Right ventricle myocardium inferior (tissue), 1 donor: Measurements from ENCODE around the gene DDX5. TPM values are rescaled to one million over a fixed set of nuclear protein-coding genes. Genes with fewer than 3 reads are reported as not detected.
"Not testable (repeated sequence)": the region's sequence is repeated elsewhere in the genome, so short reads cannot be mapped to it uniquely, and the experiment has no call there.

Experiments
- ATAC-seq: fragments of 200-7000 bp; cut with Tn5 transposase; one replicate; pipeline ENCODE4 v1.9.1; 2020; ENCODE audit warnings: mild to moderate bottlenecking, moderate library complexity
- DNase-seq: peaks from one replicate; pipeline ENCODE4 v3.0.0; 2021; ENCODE audit errors: missing footprints
- intact Hi-C: fragments of 100-400 bp; cut with DNase I; formaldehyde crosslinking; loops from one replicate; pipeline ENCODE4 v1.11.0; 2022
- microRNA-seq: library from miRNA; unstranded; fragments of <30 nt; microRNA quantifications from one replicate; pipeline ENCODE4 v1.2.0, GENCODE V29; 2020
- total RNA-seq: library from RNA; stranded (reverse); fragmentation: NEBNext Ultra II Directional; extraction: Animal tissue kit (Norgen Biotek cat#: 25700); gene quantifications from one replicate; pipeline ENCODE4 v1.2.1, GENCODE V29; 2021
- donor health status: DM: no; HTN: yes; CAD: no; lungs with severe emphysema.

The DDX5 gene
- total RNA-seq, 1 donor from 2014 or later = 321 TPM

DNA sequence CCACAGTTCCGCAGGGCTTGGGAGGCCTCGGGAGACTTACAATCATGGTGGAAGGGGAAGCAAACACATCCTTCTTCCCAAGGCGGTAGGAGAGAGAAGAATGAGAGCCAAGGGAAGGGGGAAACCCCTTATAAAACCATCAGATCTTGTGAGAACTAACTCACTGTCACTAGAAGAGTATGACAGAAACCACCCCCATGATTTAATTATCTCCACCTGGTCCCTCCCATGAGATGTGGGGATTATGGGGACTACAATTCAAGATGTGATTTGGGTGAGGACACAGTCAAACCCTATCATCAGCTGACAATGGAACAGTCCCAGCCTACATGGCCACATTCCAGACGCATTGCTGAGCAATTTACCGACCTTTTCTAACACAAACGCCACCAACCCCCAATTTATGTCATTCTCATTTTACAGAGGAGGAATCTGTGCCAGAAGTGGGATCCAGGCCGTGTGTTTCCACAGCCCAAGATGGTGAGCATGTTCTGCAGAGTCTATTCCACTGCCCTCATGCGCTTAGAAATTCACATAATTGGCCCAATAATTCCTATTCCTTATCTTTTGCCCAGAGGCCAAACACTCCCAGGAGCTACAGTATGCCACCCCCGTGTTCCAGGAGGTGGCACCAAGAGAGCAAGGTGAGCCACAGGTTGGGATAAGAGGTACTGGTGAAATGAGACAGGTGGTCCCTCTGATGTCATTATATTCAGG lies 39.9 kb downstream of the DDX5 start:
- intact Hi-C loops = no loop called here
- no peak for ATAC-seq
- DNase-seq = no peak

DNA sequence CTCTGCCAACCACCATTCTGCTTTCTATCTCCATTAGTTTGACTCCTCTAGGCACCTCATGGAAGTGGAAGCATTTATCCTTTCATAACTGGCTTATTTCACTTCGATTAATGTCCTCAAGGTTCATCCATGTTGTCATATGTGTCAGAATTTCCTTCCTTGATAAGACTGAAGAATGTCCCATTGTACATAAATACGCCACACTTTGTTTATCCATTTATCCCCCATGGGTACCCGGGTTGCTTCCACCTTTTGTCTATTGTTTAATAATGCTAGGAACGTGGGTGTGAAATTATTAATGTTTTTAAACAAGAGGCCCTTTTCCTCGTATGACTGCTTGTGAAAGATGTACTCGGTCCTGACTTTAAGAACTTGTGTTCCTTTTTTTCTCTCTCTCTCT lies 44.3 kb downstream of the DDX5 start:
- ATAC-seq = no peak
- intact Hi-C loops = no loop called here
- no peak for DNase-seq

DNA sequence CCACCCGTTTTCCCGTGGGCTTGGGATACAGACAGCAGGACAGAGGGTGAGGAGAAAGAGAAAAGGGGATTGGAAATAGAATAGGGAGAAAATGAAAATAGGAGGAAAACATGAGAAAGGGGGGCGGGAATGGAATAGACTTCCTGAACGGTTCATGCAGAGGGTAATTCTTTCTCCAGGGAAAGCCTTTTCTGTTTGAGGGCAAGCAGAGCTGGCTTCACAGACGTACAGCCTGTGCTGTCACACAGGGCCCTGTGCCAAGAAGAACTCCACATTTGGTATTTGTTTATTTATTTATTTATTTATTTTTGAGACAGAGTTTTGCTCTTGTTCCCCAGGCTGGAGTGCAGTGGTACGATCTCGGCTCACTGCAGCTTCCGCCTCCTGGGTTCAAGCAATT lies 45.1 kb downstream of the DDX5 start:
- intact Hi-C loops = no loop called here
- ATAC-seq = peak; percentile 62
- no peak for DNase-seq

DNA sequence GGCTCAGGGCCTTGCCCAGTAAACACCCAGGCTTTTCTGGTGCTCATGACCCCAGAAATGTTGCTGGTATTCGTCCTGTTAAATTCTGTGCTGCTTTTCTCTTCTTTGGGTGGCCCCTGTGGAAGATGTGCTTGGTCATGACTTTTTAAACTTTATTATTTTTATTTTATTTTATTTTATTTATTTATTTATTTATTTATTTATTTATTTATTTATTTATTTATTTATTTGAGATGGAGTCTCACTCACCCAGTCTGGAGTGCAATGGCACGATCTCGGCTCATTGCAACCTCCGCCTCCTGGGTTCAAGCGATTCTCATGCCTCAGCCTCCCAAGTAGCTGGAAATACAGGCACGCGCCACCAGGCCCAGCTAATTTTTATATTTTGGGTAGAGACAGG lies 46.3 kb downstream of the DDX5 start:
- ATAC-seq, intact Hi-C loops, DNase-seq: not testable (repeated sequence)

DNA sequence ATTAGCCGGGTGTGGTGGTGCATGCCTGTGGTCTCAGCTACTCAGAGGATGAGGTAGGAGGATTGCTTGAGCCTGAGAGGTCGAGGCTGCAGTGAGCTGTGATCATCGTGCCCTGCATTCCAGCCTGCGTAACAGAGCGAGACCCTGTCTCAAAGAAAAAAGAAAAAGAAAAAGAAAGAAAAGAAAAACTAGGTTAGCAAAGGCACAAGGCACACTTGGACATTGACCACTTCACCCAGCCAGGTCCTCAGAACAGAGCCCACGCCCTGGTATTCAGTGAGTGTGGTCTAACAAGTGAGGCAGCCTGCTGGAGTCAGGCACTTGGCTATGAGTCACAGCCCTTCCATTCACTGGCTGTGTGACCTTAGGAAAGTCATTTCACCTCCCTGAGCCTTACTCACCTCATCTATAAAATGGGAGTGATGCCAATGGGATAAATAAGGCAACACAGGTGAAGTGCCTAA lies 46.8 kb downstream of the DDX5 start:
- ATAC-seq = no peak
- intact Hi-C loops = no loop called here
- no peak for DNase-seq

DNA sequence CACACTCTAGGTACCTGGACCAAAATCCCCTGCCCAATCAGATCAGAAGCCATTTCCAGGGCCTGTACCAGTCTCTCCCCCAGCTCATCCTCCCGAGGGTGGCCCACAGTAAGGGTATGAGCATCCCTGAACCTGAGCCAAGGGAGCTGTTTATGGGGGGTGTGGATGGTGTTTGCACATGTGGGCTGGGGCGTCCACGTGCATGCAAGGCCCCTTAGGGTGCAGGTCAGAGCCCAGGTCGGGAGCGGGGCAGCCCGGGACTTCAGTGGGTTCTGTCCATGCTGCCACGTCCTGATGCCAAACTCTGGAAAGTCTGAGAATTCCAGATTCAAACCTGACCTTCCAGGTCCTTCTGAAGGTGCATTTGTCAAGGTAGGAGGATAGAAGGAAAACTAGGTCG lies 47.3 kb downstream of the DDX5 start:
- intact Hi-C loops = no loop called here
- ATAC-seq (no peak), DNase-seq (no peak)

DNA sequence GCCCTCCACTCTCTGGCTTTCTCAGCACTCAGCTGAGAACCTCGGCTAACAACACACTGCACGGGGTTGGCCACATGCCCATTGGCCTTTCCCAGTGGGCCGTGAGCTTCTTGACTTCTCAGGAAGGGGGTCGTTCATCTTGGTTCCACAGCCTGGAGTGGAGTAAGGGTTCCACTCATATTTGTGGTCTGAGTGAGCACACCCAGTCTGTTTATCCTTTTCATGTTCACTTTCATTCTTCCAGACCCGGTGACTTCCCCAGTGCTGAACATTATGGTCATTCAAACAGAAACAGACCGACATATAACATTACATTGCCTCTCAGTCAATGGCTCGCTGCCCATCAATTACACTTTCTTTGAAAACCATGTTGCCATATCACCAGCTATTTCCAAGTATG lies 48.9 kb downstream of the DDX5 start:
- ATAC-seq (no peak), DNase-seq (no peak)
- intact Hi-C loops = no loop called here

DNA sequence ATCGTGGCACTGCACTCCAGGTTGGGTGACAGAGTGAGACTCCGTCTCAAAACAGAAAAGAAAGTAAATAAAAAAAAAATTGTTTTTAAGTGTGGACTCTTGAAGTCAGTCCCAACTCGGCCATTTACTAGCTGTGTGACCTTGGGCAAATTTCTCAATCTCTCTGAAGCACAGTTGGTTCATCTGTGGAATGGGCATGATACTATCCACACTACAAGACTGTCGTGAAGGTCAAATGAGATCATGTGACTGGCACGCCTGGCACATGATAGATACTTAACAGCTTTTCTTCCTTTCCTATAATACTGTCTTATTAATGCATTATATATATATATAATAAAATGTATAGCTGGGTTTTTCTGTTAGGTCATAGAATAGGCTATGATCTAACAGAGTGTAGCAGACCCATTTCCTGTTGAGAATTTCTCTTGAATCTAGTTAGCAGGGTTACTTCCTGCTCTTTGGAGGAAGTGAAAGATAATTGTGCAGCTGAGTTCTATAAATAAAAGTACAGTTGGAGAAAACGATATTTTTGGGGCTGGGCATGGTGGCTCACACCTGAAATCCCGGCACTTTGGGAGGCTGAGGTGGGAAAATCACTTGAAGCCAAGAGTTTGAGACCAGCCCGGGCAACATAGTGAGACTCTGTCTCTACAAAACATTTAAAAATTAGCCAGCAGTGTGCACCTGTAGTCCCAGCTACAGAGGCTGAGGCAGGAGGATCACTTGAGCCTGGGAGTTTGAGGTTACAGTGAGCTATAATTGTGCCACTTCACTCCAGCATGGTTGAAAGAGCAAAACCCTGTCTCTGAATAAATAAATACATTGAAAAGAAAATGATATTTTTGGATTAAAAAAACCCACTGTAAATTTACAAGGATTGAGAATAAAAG lies 49.9 kb downstream of the DDX5 start:
- intact Hi-C loops = no loop called here
- DNase-seq = no peak
- peak; percentile 28 for ATAC-seq

DNA sequence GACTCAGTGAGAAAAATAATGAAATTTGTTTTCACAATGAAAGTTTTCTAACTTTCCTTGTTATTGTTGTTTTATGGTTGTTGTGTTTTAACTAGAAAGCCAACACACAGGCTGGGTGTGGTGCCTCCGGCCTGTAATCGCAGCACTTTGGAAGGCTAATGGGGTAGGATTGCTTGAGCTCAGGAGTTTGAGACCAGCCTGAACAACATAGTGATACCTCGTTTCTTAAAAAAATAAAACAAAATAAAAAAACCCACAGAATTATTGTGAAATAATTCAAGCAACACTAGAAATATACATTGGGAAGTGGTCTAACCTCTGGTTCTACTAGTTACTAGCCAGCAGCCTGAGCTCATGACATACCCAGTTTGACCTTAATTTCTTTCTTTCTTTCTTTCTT lies 56.5 kb downstream of the DDX5 start:
- DNase-seq (no peak), ATAC-seq (peak; percentile 47)
- intact Hi-C loops = no loop called here

DNA sequence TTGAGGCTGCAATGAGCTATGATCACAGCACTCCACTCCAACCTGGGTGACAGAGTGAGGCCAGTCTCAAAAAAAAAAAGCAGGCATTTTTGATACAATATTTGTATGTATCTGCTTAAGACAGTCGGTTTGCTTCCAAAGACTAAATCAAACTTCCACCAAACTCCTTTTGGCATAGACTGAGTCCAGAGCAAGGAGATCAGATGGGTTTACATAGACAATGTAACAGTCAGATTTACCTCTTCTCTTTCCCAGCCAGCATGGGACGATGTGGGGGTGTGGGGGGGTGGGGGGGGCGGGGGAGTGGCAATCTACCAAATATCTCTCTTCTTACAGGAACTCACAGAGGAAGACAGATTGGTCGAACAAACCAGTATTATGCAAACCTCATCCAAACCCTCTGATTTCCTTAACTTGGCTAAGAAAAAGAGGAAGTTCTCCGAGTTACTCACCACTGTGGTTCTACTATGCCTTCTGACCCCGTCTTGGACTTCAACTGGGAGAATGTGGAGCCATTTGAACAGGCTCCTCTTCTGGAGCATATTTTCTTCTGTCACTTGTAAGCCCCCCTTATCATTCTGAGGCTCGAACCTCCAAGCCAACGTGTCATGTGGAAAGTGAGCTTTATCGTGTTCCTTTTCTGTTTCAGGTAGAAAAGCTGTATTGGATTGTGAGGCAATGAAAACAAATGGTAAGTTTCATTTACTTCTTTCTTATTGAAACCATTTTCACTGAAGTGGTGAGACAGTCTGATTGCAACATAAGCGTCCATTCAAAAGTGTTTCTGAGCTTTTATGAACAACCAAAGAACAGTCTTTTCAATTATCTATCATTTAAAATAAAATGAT lies 57.2 kb downstream of the DDX5 start, which contains the start of gene MILR1:
MILR1 (plus strand) TSS at position 451 of the 848 bp plus-strand sequence; CDS start at position 505, 54 bp downstream.
- DNase-seq (no peak), ATAC-seq (peak; percentile 96)

More for the DNA sequence above, 57.2 kb downstream of the DDX5 start, which contains the start of gene MILR1:
- intact Hi-C loops = no loop called here

Small RNAs within 50 kb of the gene (microRNA-seq; reads per million reads assigned to microRNA genes)
- gene MIR3064 (2.2 reads per million), gene MIR5047 (not detected)

Other genes with a start within 250 kb of the DDX5 start
- gene TEX2, start 243.0 kb downstream of the DDX5 start, total RNA-seq = 56.1 TPM
- gene PECAM1, start 115.4 kb downstream of the DDX5 start, total RNA-seq = 116 TPM
- gene MILR1, start 57.2 kb downstream of the DDX5 start, total RNA-seq = 3.8 TPM
- 8.2 TPM for gene POLG2, start 9.2 kb downstream of the DDX5 start, total RNA-seq
- gene CEP95, start 688 bp upstream of the DDX5 start, total RNA-seq = 14.7 TPM
- gene SMURF2, start 156.0 kb upstream of the DDX5 start, total RNA-seq = 12.3 TPM